ENCODE results near the gene TPRG1L.

Gene TPRG1L

GRCh38 chr1:3679098-3679555 lies 54.3 kb downstream of the TPRG1L start:
- H3K9ac ChIP-seq (ENCODE audit: low read length) = peak overlapping the region; percentile 50; the same call in 1 of the 2 replicates
- H3K36me3 ChIP-seq (replicated peaks; ENCODE audit: low read depth, low read length) = no peaks in the 10 kb centered on the region

More at GRCh38 chr1:3679098-3679555, 54.3 kb downstream of the TPRG1L start:
- Histone ChIP-seq H3K27me3 (ENCODE audit: low read depth, low read length) (peaks cover 15% of the 10 kb centered on the region), H3K4me3 (ENCODE audit: low read length) (peak overlapping the region; percentile 77; the same call in 1 of the 2 replicates), H4K20me1 (ENCODE audit: insufficient read depth, low read length) (no peaks in the 10 kb centered on the region), H3K9me3 (ENCODE audit: insufficient read depth, low read length) (no peaks in the 10 kb centered on the region), H3K4me1 (ENCODE audit: low read length) (peaks cover 68% of the 10 kb centered on the region), H3K79me2 (ENCODE audit: low read length) (no peaks in the 10 kb centered on the region), H3K27ac (ENCODE audit: low read length) (peak overlapping the region; percentile 92; the same call in 1 of the 2 replicates), H3K4me2 (ENCODE audit: low read length) (peak overlapping the region; percentile 100), H2AFZ (ENCODE audit: low read depth, low read length) (no peak overlapping the region)
- TF ChIP-seq CTCF (IDR thresholded peaks at IDR 0.05; ENCODE audit: low read depth, low read length) (no peak), EZH2phosphoT487 (IDR thresholded peaks at IDR 0.05; ENCODE audit: low read depth) (no peak)

Measured in OCI-LY3 (cell line).